ENCODE data around the gene CYB5RL.

- TF ChIP-seq, protein P1, sequence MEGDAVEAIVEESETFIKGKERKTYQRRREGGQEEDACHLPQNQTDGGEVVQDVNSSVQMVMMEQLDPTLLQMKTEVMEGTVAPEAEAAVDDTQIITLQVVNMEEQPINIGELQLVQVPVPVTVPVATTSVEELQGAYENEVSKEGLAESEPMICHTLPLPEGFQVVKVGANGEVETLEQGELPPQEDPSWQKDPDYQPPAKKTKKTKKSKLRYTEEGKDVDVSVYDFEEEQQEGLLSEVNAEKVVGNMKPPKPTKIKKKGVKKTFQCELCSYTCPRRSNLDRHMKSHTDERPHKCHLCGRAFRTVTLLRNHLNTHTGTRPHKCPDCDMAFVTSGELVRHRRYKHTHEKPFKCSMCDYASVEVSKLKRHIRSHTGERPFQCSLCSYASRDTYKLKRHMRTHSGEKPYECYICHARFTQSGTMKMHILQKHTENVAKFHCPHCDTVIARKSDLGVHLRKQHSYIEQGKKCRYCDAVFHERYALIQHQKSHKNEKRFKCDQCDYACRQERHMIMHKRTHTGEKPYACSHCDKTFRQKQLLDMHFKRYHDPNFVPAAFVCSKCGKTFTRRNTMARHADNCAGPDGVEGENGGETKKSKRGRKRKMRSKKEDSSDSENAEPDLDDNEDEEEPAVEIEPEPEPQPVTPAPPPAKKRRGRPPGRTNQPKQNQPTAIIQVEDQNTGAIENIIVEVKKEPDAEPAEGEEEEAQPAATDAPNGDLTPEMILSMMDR (conservative IDR thresholded peaks at IDR 0.05; ENCODE audit: low read depth, low read length), result no peak
- TF ChIP-seq EZH2 (IDR thresholded peaks at IDR 0.05; ENCODE audit: low read length, unreplicated experiment), result no peak
Observed at GRCh38 chr1:54199151-54199764, 572 bp downstream of the CYB5RL start.

Data from PC-3 (cell line).